D341Med (cell line): Measurements from ENCODE around the gene TRAPPC12.
"Not testable (repeated sequence)": the region's sequence is repeated elsewhere in the genome, so short reads cannot be mapped to it uniquely, and the experiment has no call there.

Experiments used
- DNase-seq: peaks from one replicate; pipeline ENCODE4 v3.0.0; 2012; ENCODE audit warnings: low spot score

The TRAPPC12 gene

GRCh38 chr2:3379647-3380534 lies at the start of gene TRAPPC12:
Gene TRAPPC12, plus strand, starts transcription at chr2:3379694. Its CDS starts 7,930 bp downstream, at chr2:3387624.
- DNase-seq: peak; percentile 92

- DNase-seq: no peak
These were observed 47.4 kb upstream of the TRAPPC12 start for GRCh38 chr2:3332133-3332532.

- no peak for DNase-seq
These were observed 44.8 kb upstream of the TRAPPC12 start for GRCh38 chr2:3334392-3335345.

GRCh38 chr2:3336844-3337243 lies 42.6 kb upstream of the TRAPPC12 start:
- DNase-seq: no peak

GRCh38 chr2:3338340-3338739 lies 41.2 kb upstream of the TRAPPC12 start:
- DNase-seq: no peak

GRCh38 chr2:3340144-3340543 lies 39.4 kb upstream of the TRAPPC12 start:
- no peak for DNase-seq

- no peak for DNase-seq
These were observed 38.2 kb upstream of the TRAPPC12 start for GRCh38 chr2:3341336-3341735.

GRCh38 chr2:3342324-3342723 lies 37.2 kb upstream of the TRAPPC12 start:
- DNase-seq: no peak

- DNase-seq: no peak
These were observed 36.5 kb upstream of the TRAPPC12 start for GRCh38 chr2:3343012-3343411.

- DNase-seq: no peak
These were observed 34.6 kb upstream of the TRAPPC12 start for GRCh38 chr2:3344897-3345296.

- DNase-seq: no peak
These were observed 33.9 kb upstream of the TRAPPC12 start for GRCh38 chr2:3345621-3346020.

GRCh38 chr2:3348767-3349166 lies 30.7 kb upstream of the TRAPPC12 start:
- no peak for DNase-seq

GRCh38 chr2:3349211-3349693 lies 30.2 kb upstream of the TRAPPC12 start:
- DNase-seq: no peak

GRCh38 chr2:3354986-3355385 lies 24.5 kb upstream of the TRAPPC12 start:
- DNase-seq: no peak

GRCh38 chr2:3355951-3356569 lies 23.4 kb upstream of the TRAPPC12 start:
- DNase-seq: no peak

GRCh38 chr2:3356799-3357198 lies 22.7 kb upstream of the TRAPPC12 start:
- DNase-seq: no peak

GRCh38 chr2:3357446-3357845 lies 22.0 kb upstream of the TRAPPC12 start:
- DNase-seq: not testable (repeated sequence)

GRCh38 chr2:3357926-3358325 lies 21.6 kb upstream of the TRAPPC12 start:
- DNase-seq: no peak

- DNase-seq: no peak
These were observed 17.7 kb upstream of the TRAPPC12 start for GRCh38 chr2:3361518-3362389.

- no peak for DNase-seq
These were observed 14.3 kb upstream of the TRAPPC12 start for GRCh38 chr2:3365219-3365618.

GRCh38 chr2:3368261-3368722 lies 11.2 kb upstream of the TRAPPC12 start:
- DNase-seq: no peak
